Epithelial cell of esophagus (primary cell): Measurements from ENCODE around the gene CBS.

Experiments used
- DNase-seq: peaks from one replicate; pipeline ENCODE4 v3.0.0; 2010; ENCODE audit warnings: low read depth
- H3K4me3 ChIP-seq: 2 replicates; pipeline ENCODE4 v1.5.1; 2011; ENCODE audit warnings: mild to moderate bottlenecking, low read length, control low read depth
- TF ChIP-seq, protein P1 (sequence below): IDR thresholded peaks from 2 replicates; pipeline ENCODE4 v1.5.1; 2011; ENCODE audit warnings: low read depth, mild to moderate bottlenecking, low read length, control low read depth, inconsistent platforms; ENCODE audit not compliant: insufficient read depth; ENCODE audit errors: missing control alignments

Gene CBS

DNA sequence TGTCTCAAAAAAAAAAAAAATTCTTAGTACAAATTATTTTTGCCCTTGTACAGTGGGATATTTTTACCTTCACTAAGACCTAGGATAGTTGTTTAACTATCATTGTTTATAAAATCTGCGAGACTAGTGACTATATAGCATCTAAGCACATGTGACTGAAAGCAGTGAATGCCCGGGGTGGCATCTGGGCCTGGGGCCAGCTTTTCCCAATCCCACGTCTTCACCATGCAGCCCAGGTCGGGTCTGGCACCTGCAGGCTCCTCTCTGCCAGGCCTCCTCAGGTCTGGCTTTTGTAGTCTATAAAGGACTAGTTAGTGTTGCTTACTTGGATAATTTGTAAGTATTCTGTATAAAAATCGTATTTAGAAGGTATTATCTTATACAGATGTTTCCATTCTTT lies 40.8 kb downstream of the CBS start:
- no peak for DNase-seq
- H3K4me3 ChIP-seq, result no peak overlapping the region
- TF ChIP-seq, protein P1, sequence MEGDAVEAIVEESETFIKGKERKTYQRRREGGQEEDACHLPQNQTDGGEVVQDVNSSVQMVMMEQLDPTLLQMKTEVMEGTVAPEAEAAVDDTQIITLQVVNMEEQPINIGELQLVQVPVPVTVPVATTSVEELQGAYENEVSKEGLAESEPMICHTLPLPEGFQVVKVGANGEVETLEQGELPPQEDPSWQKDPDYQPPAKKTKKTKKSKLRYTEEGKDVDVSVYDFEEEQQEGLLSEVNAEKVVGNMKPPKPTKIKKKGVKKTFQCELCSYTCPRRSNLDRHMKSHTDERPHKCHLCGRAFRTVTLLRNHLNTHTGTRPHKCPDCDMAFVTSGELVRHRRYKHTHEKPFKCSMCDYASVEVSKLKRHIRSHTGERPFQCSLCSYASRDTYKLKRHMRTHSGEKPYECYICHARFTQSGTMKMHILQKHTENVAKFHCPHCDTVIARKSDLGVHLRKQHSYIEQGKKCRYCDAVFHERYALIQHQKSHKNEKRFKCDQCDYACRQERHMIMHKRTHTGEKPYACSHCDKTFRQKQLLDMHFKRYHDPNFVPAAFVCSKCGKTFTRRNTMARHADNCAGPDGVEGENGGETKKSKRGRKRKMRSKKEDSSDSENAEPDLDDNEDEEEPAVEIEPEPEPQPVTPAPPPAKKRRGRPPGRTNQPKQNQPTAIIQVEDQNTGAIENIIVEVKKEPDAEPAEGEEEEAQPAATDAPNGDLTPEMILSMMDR, result no peak

DNA sequence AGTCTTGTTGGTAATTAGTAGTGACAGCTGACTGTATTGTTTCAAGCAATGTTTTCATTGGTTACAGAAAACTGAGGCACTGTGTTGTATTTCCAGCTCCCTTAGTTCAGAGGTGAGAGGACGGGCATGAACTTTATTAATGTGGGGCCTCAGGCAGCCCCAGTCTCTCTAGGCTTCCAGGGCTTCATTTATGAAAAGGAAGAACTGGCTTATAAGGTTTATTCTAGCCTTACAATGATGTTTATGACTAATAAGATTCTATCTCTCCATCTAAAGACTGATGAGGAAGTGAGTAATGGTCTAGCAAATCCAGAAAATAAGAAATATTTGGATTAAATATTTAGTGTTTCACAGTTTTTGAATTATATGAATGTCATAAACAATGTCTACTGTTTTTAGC lies 41.5 kb downstream of the CBS start:
- no peak overlapping the region for H3K4me3 ChIP-seq
- TF ChIP-seq, protein P1, result no peak
- DNase-seq, result no peak

DNA sequence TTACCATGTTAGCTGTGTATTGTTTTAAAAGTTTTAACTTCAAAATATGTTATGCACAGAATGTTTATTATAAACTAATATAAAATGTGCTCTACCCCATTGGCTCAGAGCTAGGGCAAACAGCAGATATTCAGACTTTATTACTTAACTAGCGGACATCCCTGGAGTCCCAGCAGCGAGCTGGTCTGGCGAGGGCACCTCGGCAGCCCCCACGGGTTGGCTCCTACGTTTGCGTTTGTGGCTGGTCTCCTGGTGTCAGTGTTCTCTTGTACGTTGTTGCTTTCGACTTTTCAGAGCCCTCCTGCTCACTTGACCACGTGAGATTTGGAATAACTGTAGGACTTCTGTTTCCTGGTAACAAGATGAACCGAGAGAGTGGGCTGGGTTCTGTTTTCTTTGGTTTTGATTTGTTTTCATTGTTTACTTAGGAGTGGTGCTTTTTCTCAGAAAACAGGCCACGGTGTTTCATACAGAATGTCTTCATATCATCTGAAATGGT lies 44.5 kb downstream of the CBS start:
- DNase-seq, result no peak
- H3K4me3 ChIP-seq, result no peak overlapping the region
- TF ChIP-seq, protein P1, result no peak

DNA sequence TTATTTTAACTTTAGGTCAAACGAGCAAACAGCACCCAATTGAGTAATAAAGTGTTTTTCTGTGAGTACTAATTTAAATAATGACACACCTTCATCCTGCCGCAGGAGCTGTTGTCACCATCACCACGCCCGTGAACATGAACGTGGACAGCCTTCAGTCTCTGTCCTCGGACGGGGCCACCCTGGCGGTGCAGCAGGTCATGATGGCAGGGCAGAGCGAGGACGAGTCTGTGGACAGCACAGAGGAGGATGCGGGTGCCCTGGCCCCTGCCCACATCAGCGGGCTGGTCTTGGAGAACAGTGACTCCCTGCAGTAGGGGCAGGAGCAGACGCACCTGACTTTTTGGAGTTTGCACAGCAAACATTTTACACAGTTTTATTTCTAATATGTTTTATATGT lies 45.9 kb downstream of the CBS start:
- no peak overlapping the region for H3K4me3 ChIP-seq
- no peak for DNase-seq
- TF ChIP-seq, protein P1, result no peak

DNA sequence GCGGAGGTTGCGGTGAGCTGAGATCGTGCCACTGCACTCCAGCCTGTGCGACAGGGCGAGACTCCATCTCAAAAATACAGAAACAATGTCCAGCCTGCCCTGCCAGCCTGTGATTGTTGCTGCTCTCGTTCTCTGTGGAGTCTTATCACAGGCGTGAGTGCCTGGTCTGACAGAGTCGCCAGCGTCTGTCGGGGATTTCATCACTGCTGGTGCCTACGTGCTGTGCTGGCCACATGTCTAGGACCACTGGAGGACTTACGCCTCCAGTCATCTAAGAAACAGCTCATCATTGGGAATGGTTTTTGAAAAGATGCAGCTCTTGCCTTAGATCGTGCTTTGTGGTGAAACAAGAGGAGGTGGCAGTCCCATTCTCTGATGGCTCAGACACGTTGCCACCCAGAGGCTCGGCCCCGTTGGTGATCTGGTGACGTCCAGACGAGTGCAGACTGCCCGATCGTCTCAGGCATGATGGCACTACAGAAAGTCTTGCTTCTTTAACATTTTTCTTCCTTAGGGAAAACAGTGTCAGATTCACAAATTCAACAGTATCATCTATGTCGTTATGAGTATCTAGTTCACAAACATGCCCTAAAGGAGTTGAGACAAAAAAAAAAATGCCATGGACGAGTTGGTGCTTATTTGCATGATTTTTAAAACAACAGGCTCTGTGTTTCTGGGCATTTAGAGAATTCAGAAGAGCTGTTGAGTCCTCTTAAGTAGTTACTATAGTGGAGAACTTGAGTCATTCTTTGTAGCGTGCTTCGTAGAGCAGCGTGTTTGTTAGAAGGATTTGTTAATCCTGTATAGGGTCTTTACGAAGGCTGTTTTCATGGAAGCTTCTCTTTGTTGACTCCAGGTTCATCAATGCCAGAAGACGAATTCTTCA lies 47.5 kb downstream of the CBS start:
- no peak for DNase-seq
- TF ChIP-seq, protein P1, result no peak
- H3K4me3 ChIP-seq, result no peak overlapping the region

DNA sequence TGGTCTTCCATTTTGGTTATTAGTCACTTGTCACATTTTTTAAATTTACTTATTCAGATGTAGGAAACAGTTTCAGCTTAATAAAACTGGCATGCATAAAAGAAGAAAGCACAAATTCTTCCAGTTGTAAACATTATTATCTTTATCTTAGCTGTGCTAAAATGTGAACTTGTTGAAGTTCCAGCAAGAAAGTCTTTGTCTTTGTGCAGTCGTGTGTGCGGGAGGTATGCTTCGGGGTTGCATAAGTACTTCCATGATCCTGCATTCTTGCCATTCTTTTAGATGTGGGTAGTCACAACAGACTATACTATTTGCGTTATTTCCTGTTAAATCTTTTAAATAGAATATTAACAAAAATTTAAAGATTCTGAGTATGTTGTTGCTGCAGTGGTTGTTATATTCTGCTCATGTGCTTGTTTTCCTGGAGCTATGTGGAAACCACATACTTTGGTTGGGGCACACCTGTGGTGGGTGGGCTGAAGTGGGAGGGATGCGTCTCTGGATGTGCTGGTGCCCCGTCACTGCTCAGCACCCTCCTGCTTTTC lies 49.9 kb downstream of the CBS start:
- no peak for DNase-seq
- no peak overlapping the region for H3K4me3 ChIP-seq
- TF ChIP-seq, protein P1, result no peak
